Right hindlimb (tissue), 1 donor: ENCODE data around the gene AGAP1.
"Not testable (repeated sequence)": the region's sequence is repeated elsewhere in the genome, so short reads cannot be mapped to it uniquely, and the experiment has no call there.

Experiments
- DNase-seq: peaks from one replicate; pipeline ENCODE4 v3.0.0-alpha.2; 2018

The AGAP1 gene

GRCh38 chr2:236061899-236062298 lies 568.1 kb downstream of the AGAP1 start:
- DNase-seq: no peak

GRCh38 chr2:236062806-236063205 lies 569.0 kb downstream of the AGAP1 start:
- not testable (repeated sequence) for DNase-seq

- DNase-seq: no peak
These were observed 570.2 kb downstream of the AGAP1 start for GRCh38 chr2:236063994-236064393.

DNA sequence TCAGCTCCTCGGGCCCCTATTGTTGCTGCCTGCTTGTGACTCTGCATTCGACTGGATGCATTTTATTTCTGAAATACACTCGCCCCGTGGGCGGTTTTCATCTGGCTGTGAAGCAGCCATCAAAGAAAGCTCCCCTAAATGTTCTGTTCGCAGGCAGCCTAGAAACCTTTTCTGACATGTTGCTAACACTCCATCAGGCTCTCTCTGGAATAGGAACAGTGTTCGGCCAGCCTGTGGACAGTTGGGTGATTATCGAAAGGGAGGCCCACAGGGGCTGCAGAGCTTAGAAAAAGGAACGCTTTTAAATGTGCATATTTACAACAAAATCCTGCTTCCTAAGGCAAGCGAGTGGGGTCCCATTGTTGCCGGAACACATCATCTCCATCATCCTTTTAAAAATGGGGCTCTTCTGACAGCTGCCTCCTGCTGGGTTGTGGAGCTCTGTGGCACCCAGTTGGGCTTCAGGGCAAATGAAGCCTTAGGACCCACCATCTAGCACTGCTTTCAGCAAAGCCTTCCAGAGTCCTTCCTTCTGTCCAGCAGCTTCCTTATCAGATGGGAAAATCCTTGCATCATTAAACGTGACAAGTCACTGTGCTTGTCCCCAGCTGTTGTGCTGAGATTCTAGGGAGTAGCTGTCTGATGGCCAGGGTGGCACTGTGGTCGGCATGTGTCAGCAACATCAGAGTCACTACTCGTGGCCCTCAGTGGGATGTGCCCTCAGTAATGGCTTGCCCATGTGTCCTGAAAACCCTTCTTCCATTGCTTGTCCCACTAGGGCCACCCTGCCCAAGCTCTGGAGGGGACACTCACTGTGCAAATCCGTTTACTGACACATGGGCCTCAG lies 571.7 kb downstream of the AGAP1 start:
- no peak for DNase-seq

- no peak for DNase-seq
These were observed 576.4 kb downstream of the AGAP1 start for GRCh38 chr2:236070236-236070635.

GRCh38 chr2:236073246-236073645 lies 579.4 kb downstream of the AGAP1 start:
- DNase-seq: no peak

DNA sequence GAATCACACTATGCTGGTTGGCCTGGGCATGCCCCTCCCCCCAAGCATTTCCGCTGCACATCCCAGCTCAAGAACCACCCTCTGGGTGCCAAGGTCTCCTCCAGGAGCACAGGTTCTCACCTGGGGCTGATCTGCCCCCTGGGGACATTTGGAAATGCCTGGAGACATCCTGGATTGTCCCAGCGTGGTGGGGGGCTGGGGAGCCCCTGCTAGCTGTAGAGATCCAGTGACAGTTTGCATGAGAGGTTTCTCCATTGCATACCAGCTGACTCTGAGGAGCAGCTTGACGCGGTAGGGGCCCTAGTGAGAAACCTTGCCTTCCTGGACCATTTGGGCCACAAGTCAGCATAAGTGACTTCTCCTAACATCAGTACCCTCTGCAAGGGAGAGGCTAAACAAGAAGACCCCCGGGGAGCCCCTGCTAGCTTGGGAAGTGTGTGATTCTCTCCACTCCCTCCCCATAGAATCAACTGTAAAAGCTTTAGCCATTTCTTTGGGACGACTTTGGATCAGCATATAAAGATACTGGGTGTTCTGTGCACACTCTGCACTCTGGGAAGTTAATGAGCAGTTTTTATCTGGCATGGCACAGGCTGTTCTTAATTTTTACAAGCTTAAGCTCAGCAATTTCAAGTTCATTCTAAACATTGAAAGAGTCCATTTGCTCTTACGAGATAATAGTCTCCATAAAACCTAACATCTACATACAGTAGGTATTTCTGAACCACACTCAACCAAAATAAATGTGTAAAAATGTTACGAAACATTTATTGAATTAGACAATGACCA lies 580.2 kb downstream of the AGAP1 start:
- DNase-seq: no peak

DNA sequence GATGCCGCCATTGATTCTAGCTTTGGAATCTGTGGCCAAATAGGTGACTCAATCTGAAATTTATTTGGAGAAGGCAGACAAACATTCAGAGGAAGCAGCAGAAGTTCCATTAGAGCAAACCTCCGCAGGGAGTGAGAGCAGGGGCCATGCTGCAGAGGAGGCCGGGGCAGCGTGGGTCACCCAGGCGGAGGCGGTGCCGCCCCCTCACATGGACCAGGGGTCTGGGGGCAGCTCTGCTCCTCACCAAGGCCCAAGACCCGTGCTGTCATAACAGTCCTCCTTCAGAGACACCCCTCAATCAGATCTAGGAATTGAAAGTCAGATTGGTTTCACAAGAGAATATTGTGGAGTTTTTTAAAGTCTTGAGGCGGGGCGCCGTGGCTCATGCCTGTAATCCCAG lies 582.0 kb downstream of the AGAP1 start:
- DNase-seq: no peak

- DNase-seq: no peak
These were observed 584.7 kb downstream of the AGAP1 start for GRCh38 chr2:236078297-236079255.

GRCh38 chr2:236080412-236080811 lies 586.6 kb downstream of the AGAP1 start:
- no peak for DNase-seq

DNA sequence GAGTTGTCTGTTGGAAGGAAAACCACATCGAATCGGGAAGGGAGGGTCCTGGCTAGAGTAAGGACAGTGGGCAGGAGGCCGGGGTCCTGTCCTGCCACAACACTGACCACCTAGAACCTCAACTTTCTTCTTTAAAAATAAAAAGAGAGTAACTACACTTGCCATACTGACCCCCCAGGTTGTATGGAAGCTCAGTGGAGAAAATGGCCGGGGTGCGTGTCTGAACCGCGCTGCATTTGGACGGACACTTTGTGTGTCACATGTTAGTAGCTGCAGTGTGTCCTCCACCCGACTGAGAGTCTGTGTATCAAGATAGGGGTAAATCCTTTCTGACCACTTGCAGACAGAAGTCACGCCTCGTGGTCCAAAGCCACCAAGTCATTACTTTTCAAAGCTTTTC lies 587.3 kb downstream of the AGAP1 start:
- DNase-seq: no peak

DNA sequence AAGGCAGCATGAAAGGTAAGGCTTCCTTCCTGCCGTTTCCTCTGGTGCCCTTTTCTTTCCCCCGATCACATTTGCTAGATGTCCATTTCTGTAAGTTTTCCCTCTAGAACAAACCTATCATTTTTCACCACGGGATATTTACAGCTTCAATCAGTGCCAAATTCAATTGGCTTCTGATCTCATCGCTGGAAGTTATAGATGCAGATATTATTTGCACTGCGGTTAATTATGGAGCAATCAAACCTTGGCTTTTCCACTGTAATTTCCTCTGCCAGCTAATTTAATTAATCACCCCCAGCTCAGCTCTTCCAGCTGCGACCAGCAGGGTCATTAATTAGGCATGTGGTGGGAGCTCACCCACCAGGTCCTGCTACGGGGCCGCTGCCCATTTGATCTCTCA lies 588.2 kb downstream of the AGAP1 start:
- no peak for DNase-seq

DNA sequence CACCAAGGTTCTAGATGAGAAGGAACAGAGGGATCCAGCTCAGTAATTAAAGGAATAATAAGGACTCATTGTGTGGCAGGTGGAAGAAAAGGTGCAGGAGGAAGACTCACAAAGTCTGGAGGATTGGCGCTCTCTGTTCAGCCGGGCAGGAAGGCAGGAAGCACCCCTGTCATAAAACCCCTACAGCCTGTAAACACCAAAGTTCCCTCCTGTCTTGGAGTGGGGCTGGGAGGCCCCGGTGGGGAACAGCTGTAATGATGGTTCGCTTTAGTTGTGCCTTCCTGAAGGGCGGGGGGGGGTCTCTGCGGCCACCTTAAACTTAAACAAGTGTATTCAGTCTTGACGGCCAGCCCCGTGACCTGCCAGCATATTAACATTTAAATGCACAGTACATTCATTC lies 590.1 kb downstream of the AGAP1 start:
- no peak for DNase-seq

GRCh38 chr2:236085211-236085610 lies 591.4 kb downstream of the AGAP1 start:
- DNase-seq: no peak

- no peak for DNase-seq
These were observed 591.8 kb downstream of the AGAP1 start for GRCh38 chr2:236085647-236086046.

GRCh38 chr2:236086403-236086970 lies 592.6 kb downstream of the AGAP1 start:
- no peak for DNase-seq

GRCh38 chr2:236086971-236087465 lies 593.2 kb downstream of the AGAP1 start:
- DNase-seq: no peak

- no peak for DNase-seq
These were observed 594.7 kb downstream of the AGAP1 start for GRCh38 chr2:236088368-236089057.

GRCh38 chr2:236089271-236090026 lies 595.6 kb downstream of the AGAP1 start:
- no peak for DNase-seq

DNA sequence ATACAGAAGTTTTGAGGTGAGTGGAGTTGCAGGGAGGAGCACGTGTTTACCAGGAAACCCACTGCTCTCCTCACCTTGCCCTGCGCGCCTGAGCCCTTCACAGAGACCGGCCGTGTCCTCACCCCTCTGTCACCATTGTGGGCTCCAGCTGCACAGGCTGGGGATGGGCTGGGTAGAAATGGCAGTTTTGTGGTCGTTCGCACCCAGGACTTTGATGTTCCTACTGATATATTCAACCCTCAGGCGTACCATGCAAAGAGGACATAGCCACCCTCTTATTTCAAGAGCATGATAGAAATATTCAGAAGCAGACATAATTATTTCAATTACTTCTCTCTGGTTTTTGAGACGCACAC lies 596.2 kb downstream of the AGAP1 start:
- no peak for DNase-seq

DNA sequence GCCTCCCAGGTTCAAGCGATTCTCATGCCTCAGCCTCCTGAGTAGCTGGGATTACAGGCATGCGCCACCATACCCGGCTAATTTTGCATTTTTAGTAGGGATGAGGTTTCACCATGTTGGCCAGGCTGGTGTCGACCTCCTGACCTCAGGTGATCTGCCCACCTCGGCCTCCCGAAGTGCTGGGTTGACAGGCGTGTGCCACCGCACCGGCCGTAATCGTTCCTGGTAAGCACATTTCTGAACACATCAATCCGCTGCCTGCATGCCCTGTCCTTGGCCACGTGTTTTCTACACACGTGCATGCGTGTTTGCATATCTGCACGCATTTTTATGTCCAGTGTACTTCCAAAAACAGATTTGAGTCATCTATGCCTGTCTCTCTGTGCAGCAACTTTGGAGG lies 597.0 kb downstream of the AGAP1 start:
- not testable (repeated sequence) for DNase-seq
